SK-N-SH (cell line): ENCODE measurements around the gene BCL2L13. TPM values are rescaled to one million over a fixed set of nuclear protein-coding genes. Genes with fewer than 3 reads are reported as not detected.

Source experiments
- CTCF ChIA-PET: fragments of 300-600, 350-600 bp; formaldehyde crosslinking; extraction: SDS; loops from one replicate; lab custom pipeline; 2021; lab: Yijun Ruan, JAX
- POLR2A ChIA-PET: fragments of 350-600 bp; sonication (Branson Sonifier 250); formaldehyde crosslinking; extraction: SDS; loops from one replicate; lab custom pipeline; 2020; ENCODE audit warnings: antibody characterized with exemption, inconsistent platforms; lab: Yijun Ruan, JAX
- DNase-seq: peaks from one replicate; pipeline ENCODE4 v3.0.0; 2012
- H2AFZ ChIP-seq: fragments of 200-600 bp; sonication (generic); 2 replicates; pipeline ENCODE4 v1.8.1; 2016; ENCODE audit warnings: antibody characterized with exemption, mild to moderate bottlenecking, low read depth
- H3F3A ChIP-seq: fragments of 200-600 bp; sonication (generic); replicated peaks from 2 replicates; pipeline ENCODE3; 2016; ENCODE audit warnings: antibody characterized with exemption, mild to moderate bottlenecking; ENCODE audit not compliant: insufficient read depth
- H3K27ac ChIP-seq, 2 experiments: fragments of 200-500 bp in 1 of 2; fragments of 200-600 bp in 1 of 2; sonication (Bioruptor generic) in 1 of 2; sonication (generic), shearing (Covaris generic) in 1 of 2; 2 replicates each; pipeline versions ENCODE4 v1.5.1 to v1.6.1; 2014 to 2016; ENCODE audit warnings: low read depth in 2 of 2, inconsistent platforms in 1 of 2, low read length in 1 of 2, mild to moderate bottlenecking in 1 of 2, mixed read lengths in 1 of 2
- H3K27me3 ChIP-seq: fragments of 200-600 bp; sonication (generic), shearing (Covaris generic); 2 replicates; pipeline ENCODE4 v1.6.1; 2016; ENCODE audit warnings: mixed run types; ENCODE audit not compliant: insufficient read depth
- H3K36me3 ChIP-seq, 2 experiments: fragments of 200-500 bp in 1 of 2; fragments of 200-600 bp in 1 of 2; sonication (Bioruptor generic) in 1 of 2; sonication (generic) in 1 of 2; replicated peaks in 1 of 2; 2 replicates each; pipeline versions ENCODE3 to v1.5.1; 2014 to 2016; ENCODE audit warnings: low read length in 1 of 2, mild to moderate bottlenecking in 1 of 2; ENCODE audit not compliant: insufficient read depth in 2 of 2, control insufficient read depth in 1 of 2
- H3K4me1 ChIP-seq, 2 experiments: fragments of 200-500 bp in 1 of 2; fragments of 200-600 bp in 1 of 2; sonication (Bioruptor generic) in 1 of 2; sonication (generic), shearing (Covaris generic) in 1 of 2; 2 replicates each; pipeline versions ENCODE4 v1.5.1 to v1.6.1; 2014 to 2016; ENCODE audit warnings: low read depth in 1 of 2, low read length in 1 of 2, mixed run types in 1 of 2; ENCODE audit not compliant: insufficient read depth in 2 of 2, control insufficient read depth in 1 of 2
- H3K4me2 ChIP-seq: fragments of 200-600 bp; sonication (generic), shearing (Covaris generic); 2 replicates; pipeline ENCODE4 v1.6.1; 2017; ENCODE audit warnings: mixed run types
- H3K4me3 ChIP-seq, 2 experiments: fragments of 200-500 bp in 1 of 2; fragments of 200-600 bp in 1 of 2; sonication (Bioruptor generic) in 1 of 2; sonication (generic), shearing (Covaris generic) in 1 of 2; 2 replicates each; pipeline versions ENCODE4 v1.5.1 to v1.8.1; 2014 to 2016; ENCODE audit warnings: low read depth in 2 of 2, inconsistent platforms in 1 of 2, low read length in 1 of 2, mild to moderate bottlenecking in 1 of 2, mixed read lengths in 1 of 2, moderate library complexity in 1 of 2
- H3K79me2 ChIP-seq: fragments of 200-600 bp; sonication (generic); 2 replicates; pipeline ENCODE4 v1.8.1; 2017; ENCODE audit warnings: mild to moderate bottlenecking; ENCODE audit not compliant: insufficient read depth
- H3K9ac ChIP-seq: fragments of 200-600 bp; sonication (generic); 2 replicates; pipeline ENCODE4 v1.6.1; 2017; ENCODE audit warnings: mixed run types
- H3K9me2 ChIP-seq: fragments of 200-600 bp; sonication (generic); 2 replicates; pipeline ENCODE4 v1.6.1; 2017; ENCODE audit warnings: mixed run types
- H3K9me3 ChIP-seq: fragments of 200-600 bp; sonication (generic); 2 replicates; pipeline ENCODE4 v1.6.1; 2017; ENCODE audit warnings: mixed run types, mild to moderate bottlenecking, moderate library complexity
- H4K20me1 ChIP-seq: fragments of 200-600 bp; sonication (generic); 2 replicates; pipeline ENCODE4 v1.6.1; 2017; ENCODE audit warnings: mild to moderate bottlenecking, mixed run types; ENCODE audit not compliant: insufficient read depth
- CHD2 ChIP-seq: fragments of 150-350 bp; IDR thresholded peaks from 2 replicates; pipeline ENCODE4 v1.6.1; 2018; ENCODE audit warnings: low read length; ENCODE audit not compliant: partially characterized antibody
- ELF1 ChIP-seq: IDR thresholded peaks from 2 replicates; pipeline ENCODE4 v1.4.0; 2012
- EZH2phosphoT487 ChIP-seq: fragments of 200-600 bp; sonication (generic); IDR thresholded peaks from 2 replicates; pipeline ENCODE4 v1.6.1; 2017; ENCODE audit warnings: low read depth, mixed run types, mild to moderate bottlenecking, antibody characterized with exemption, moderate library complexity, borderline replicate concordance
- FOXJ3 ChIP-seq: sonication (generic); formaldehyde crosslinking; IDR thresholded peaks from 2 replicates; pipeline ENCODE4 v1.5.1; 2020; ENCODE audit warnings: mild to moderate bottlenecking, missing genetic modification reagents
- FOXM1 ChIP-seq: IDR thresholded peaks from 2 replicates; pipeline ENCODE4 v1.4.0; 2012; ENCODE audit warnings: low read depth, mild to moderate bottlenecking
- GABPA ChIP-seq: IDR thresholded peaks from 2 replicates; pipeline ENCODE4 v1.4.0; 2012; ENCODE audit warnings: low read depth, mild to moderate bottlenecking
- NFIC ChIP-seq: IDR thresholded peaks from 2 replicates; pipeline ENCODE4 v1.4.0; 2012; ENCODE audit warnings: borderline replicate concordance
- NRF1 ChIP-seq: IDR thresholded peaks from 2 replicates; pipeline ENCODE4 v1.6.1; 2012; ENCODE audit warnings: low read depth, mild to moderate bottlenecking, low read length
- POLR2AphosphoS5 ChIP-seq: IDR thresholded peaks from 2 replicates; pipeline ENCODE4 v1.6.1; 2012; ENCODE audit warnings: low read depth, low read length
- RAD21 ChIP-seq: IDR thresholded peaks from 2 replicates; pipeline ENCODE4 v1.6.1; 2012; ENCODE audit warnings: mild to moderate bottlenecking, low read length
- RCOR1 ChIP-seq: fragments of 150-350 bp; IDR thresholded peaks from 2 replicates; pipeline ENCODE4 v1.6.1; 2017; ENCODE audit warnings: antibody characterized with exemption, low read length
- SIN3A ChIP-seq: IDR thresholded peaks from 2 replicates; pipeline ENCODE4 v1.6.1; 2012; ENCODE audit warnings: low read depth, mild to moderate bottlenecking, low read length, moderate library complexity, borderline replicate concordance
- TCF12 ChIP-seq: IDR thresholded peaks from 2 replicates; pipeline ENCODE4 v1.4.0; 2012
- WGBS: methylation state at CpG from one replicate; pipeline ENCODE4 v1.1.6; 2017; ENCODE audit warnings: low lambda C conversion rate; 5-methylcytosine and 5-hydroxymethylcytosine counted together
- polyA plus RNA-seq, 3 experiments: library from polyadenylated mRNA; depleted of rRNA; stranded (reverse); fragments of >200 nt; gene quantifications; 2 replicates each; pipeline ENCODE4 v1.2.3, GENCODE V29; 2012
- TF ChIP-seq, protein P1 (sequence below): IDR thresholded peaks from 2 replicates; pipeline ENCODE4 v1.4.0; 2012; ENCODE audit warnings: low read depth, borderline replicate concordance
- TF ChIP-seq, protein P2 (sequence below): fragments of 150-350 bp; IDR thresholded peaks from 2 replicates; pipeline ENCODE4 v1.6.1; 2016; ENCODE audit warnings: mild to moderate bottlenecking, low read depth, low read length
- TF ChIP-seq, protein P3 (sequence below): IDR thresholded peaks from 2 replicates; pipeline ENCODE4 v1.6.1; 2012; ENCODE audit warnings: mild to moderate bottlenecking, low read depth, low read length, moderate library complexity
- TF ChIP-seq, protein P4 (sequence below): fragments of 200-600 bp; sonication (generic); IDR thresholded peaks from 2 replicates; pipeline ENCODE4 v1.6.1; 2017; ENCODE audit warnings: antibody characterized with exemption, mild to moderate bottlenecking, moderate library complexity
- TF ChIP-seq, protein P5 (sequence below): fragments of 150-350 bp; IDR thresholded peaks from 2 replicates; pipeline ENCODE4 v1.6.1; 2017; ENCODE audit warnings: antibody characterized with exemption, low read length, low read depth, borderline replicate concordance

Gene BCL2L13
- polyA plus RNA-seq, 1 of the 3 experiments (the other 2 are of a cell fraction) = 37.1 TPM

DNA sequence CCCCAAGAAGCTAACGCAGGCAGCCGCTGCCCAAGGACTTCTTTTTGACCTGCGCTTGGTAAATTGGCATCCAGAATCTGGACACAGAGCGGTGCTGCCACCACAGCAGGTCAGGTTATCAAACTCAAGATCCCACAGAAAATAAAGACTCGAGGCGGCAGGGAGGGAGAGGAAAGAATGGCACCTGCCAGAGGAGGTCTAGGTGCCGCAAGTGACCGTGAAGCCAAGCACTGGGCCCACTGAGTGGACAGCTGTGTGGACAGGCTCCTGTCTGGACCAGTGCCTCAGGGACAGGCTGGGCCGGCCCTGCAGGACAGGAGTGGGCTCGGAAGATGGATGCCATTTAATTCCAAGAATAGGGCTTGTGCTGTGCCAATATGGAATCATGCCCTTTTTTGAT lies 108.4 kb downstream of the BCL2L13 start:
- H3K79me2 ChIP-seq = no peaks in the 10 kb centered on the region
- TF ChIP-seq CHD2 = no peak
- TF ChIP-seq EZH2phosphoT487 = no peak
- TF ChIP-seq, protein P1, sequence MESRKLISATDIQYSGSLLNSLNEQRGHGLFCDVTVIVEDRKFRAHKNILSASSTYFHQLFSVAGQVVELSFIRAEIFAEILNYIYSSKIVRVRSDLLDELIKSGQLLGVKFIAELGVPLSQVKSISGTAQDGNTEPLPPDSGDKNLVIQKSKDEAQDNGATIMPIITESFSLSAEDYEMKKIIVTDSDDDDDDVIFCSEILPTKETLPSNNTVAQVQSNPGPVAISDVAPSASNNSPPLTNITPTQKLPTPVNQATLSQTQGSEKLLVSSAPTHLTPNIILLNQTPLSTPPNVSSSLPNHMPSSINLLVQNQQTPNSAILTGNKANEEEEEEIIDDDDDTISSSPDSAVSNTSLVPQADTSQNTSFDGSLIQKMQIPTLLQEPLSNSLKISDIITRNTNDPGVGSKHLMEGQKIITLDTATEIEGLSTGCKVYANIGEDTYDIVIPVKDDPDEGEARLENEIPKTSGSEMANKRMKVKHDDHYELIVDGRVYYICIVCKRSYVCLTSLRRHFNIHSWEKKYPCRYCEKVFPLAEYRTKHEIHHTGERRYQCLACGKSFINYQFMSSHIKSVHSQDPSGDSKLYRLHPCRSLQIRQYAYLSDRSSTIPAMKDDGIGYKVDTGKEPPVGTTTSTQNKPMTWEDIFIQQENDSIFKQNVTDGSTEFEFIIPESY = no peak
- TF ChIP-seq GABPA = no peak
- TF ChIP-seq, protein P2, sequence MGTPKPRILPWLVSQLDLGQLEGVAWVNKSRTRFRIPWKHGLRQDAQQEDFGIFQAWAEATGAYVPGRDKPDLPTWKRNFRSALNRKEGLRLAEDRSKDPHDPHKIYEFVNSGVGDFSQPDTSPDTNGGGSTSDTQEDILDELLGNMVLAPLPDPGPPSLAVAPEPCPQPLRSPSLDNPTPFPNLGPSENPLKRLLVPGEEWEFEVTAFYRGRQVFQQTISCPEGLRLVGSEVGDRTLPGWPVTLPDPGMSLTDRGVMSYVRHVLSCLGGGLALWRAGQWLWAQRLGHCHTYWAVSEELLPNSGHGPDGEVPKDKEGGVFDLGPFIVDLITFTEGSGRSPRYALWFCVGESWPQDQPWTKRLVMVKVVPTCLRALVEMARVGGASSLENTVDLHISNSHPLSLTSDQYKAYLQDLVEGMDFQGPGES = no peak
- no peak for TF ChIP-seq RAD21
- no peak for TF ChIP-seq ELF1
- no peak for TF ChIP-seq POLR2AphosphoS5
- TF ChIP-seq NRF1 = no peak
- no peak overlapping the region for H2AFZ ChIP-seq
- no peaks in the 10 kb centered on the region for H3K27me3 ChIP-seq
- no peak overlapping the region for H3K9ac ChIP-seq
- peaks cover 0 to 2% of the 10 kb centered on the region in 2 experiments; a peak in 1 of 4 replicates for H3K4me1 ChIP-seq
- no peak for DNase-seq
- 94% methylated on average over 8 of the region's 10 CpGs for WGBS
- H4K20me1 ChIP-seq = no peaks in the 10 kb centered on the region
- H3K36me3 ChIP-seq = peaks cover 0 to 7% of the 10 kb centered on the region in 2 experiments
- no peak overlapping the region for H3K4me2 ChIP-seq
- H3K9me3 ChIP-seq = no peaks in the 10 kb centered on the region
- ChIA-PET POLR2A (no interaction called here), CTCF (interaction anchor here (2.5 kb wide), 1 partner anchor 329 kb away, joined by 9 read pairs; no protein-coding TSS in a partner anchor)
- no peak overlapping the region for H3K27ac ChIP-seq
- H3F3A ChIP-seq = no peaks in the 10 kb centered on the region
- H3K9me2 ChIP-seq = no peaks in the 10 kb centered on the region
- H3K4me3 ChIP-seq = no peak overlapping the region

DNA sequence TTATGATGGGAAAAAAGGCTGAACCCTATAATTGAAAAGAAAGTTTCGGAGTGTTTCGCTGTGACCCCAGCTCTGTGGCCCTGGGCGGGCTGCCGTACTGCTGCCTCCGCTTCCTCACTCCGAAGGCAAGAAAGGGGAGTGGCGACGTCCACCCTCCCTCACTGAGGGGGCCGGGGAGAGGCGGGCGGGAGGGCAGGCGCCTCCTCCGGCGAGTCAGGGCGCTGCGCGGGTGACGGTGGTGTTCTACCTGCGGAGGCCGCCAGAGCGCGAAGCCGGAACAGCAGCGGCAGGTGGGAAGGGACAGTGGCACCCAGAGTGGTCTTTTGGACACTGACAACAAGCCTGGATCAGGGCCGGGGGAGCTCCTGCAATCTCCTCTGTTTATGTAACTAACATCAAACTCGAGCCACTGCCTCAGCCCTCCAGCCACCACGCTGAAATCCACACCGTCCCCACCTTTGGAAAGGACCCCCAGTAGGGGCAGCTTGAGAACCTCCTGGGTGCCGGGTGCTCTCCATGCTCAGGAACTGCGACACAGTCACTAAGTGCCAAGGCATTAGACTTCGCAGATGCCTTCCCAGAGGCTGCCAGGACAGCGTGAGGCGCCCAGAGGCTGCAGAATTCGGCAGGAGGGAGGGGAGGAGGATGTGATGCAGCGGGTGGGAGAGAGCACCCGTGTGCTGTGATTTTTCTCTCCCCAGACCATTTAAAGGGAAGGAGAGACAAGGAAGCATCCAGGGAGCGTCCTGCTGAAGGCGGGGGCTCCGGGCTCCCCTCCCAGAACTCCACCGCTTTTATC lies 110.2 kb downstream of the BCL2L13 start:
- H2AFZ ChIP-seq = no peak overlapping the region
- H3K27me3 ChIP-seq = no peaks in the 10 kb centered on the region
- 0 out of 2 replicates have a peak, but pooled peaks cover 3% of the 10 kb centered on the region for H3K79me2 ChIP-seq
- H3K4me1 ChIP-seq = no peaks in the 10 kb centered on the region
- ChIA-PET CTCF (interaction anchor here (2.1 to 2.5 kb wide), 2 partner anchors 24 to 327 kb away, joined by 7 to 9 read pairs; no protein-coding TSS in a partner anchor), POLR2A (no interaction called here)
- no peak overlapping the region for H3K4me3 ChIP-seq
- no peak overlapping the region for H3K4me2 ChIP-seq
- 93% methylated on average over 33 of the region's 40 CpGs for WGBS
- no peak overlapping the region for H3K9ac ChIP-seq
- H3K9me2 ChIP-seq = no peaks in the 10 kb centered on the region
- DNase-seq = no peak
- H3K9me3 ChIP-seq = no peaks in the 10 kb centered on the region
- H3K27ac ChIP-seq = no peak overlapping the region
- H3F3A ChIP-seq = no peaks in the 10 kb centered on the region
- no peaks in the 10 kb centered on the region for H3K36me3 ChIP-seq
- H4K20me1 ChIP-seq = no peaks in the 10 kb centered on the region
- TF ChIP-seq, protein P3, sequence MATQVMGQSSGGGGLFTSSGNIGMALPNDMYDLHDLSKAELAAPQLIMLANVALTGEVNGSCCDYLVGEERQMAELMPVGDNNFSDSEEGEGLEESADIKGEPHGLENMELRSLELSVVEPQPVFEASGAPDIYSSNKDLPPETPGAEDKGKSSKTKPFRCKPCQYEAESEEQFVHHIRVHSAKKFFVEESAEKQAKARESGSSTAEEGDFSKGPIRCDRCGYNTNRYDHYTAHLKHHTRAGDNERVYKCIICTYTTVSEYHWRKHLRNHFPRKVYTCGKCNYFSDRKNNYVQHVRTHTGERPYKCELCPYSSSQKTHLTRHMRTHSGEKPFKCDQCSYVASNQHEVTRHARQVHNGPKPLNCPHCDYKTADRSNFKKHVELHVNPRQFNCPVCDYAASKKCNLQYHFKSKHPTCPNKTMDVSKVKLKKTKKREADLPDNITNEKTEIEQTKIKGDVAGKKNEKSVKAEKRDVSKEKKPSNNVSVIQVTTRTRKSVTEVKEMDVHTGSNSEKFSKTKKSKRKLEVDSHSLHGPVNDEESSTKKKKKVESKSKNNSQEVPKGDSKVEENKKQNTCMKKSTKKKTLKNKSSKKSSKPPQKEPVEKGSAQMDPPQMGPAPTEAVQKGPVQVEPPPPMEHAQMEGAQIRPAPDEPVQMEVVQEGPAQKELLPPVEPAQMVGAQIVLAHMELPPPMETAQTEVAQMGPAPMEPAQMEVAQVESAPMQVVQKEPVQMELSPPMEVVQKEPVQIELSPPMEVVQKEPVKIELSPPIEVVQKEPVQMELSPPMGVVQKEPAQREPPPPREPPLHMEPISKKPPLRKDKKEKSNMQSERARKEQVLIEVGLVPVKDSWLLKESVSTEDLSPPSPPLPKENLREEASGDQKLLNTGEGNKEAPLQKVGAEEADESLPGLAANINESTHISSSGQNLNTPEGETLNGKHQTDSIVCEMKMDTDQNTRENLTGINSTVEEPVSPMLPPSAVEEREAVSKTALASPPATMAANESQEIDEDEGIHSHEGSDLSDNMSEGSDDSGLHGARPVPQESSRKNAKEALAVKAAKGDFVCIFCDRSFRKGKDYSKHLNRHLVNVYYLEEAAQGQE = no peak
- TF ChIP-seq TCF12 = no peak
- TF ChIP-seq, protein P4, sequence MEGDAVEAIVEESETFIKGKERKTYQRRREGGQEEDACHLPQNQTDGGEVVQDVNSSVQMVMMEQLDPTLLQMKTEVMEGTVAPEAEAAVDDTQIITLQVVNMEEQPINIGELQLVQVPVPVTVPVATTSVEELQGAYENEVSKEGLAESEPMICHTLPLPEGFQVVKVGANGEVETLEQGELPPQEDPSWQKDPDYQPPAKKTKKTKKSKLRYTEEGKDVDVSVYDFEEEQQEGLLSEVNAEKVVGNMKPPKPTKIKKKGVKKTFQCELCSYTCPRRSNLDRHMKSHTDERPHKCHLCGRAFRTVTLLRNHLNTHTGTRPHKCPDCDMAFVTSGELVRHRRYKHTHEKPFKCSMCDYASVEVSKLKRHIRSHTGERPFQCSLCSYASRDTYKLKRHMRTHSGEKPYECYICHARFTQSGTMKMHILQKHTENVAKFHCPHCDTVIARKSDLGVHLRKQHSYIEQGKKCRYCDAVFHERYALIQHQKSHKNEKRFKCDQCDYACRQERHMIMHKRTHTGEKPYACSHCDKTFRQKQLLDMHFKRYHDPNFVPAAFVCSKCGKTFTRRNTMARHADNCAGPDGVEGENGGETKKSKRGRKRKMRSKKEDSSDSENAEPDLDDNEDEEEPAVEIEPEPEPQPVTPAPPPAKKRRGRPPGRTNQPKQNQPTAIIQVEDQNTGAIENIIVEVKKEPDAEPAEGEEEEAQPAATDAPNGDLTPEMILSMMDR = no peak
- TF ChIP-seq FOXM1 = no peak
- TF ChIP-seq NFIC = no peak
- TF ChIP-seq RAD21 = no peak
- TF ChIP-seq FOXJ3 = no peak
- TF ChIP-seq, protein P5, sequence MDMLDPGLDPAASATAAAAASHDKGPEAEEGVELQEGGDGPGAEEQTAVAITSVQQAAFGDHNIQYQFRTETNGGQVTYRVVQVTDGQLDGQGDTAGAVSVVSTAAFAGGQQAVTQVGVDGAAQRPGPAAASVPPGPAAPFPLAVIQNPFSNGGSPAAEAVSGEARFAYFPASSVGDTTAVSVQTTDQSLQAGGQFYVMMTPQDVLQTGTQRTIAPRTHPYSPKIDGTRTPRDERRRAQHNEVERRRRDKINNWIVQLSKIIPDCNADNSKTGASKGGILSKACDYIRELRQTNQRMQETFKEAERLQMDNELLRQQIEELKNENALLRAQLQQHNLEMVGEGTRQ = no peak
- TF ChIP-seq SIN3A = no peak
- TF ChIP-seq RCOR1 = no peak
- TF ChIP-seq GABPA = no peak
